SK-N-SH (cell line): ENCODE data around the gene NUDT19. TPM values are rescaled to one million over a fixed set of nuclear protein-coding genes. Genes with fewer than 3 reads are reported as not detected.

Experiments
- CTCF ChIA-PET: fragments of 300-600, 350-600 bp; formaldehyde crosslinking; extraction: SDS; loops from one replicate; lab custom pipeline; 2021; lab: Yijun Ruan, JAX
- POLR2A ChIA-PET: fragments of 350-600 bp; sonication (Branson Sonifier 250); formaldehyde crosslinking; extraction: SDS; loops from one replicate; lab custom pipeline; 2020; ENCODE audit warnings: antibody characterized with exemption, inconsistent platforms; lab: Yijun Ruan, JAX
- DNase-seq: peaks from one replicate; pipeline ENCODE4 v3.0.0; 2012
- H2AFZ ChIP-seq: fragments of 200-600 bp; sonication (generic); 2 replicates; pipeline ENCODE4 v1.8.1; 2016; ENCODE audit warnings: antibody characterized with exemption, mild to moderate bottlenecking, low read depth
- H3F3A ChIP-seq: fragments of 200-600 bp; sonication (generic); replicated peaks from 2 replicates; pipeline ENCODE3; 2016; ENCODE audit warnings: antibody characterized with exemption, mild to moderate bottlenecking; ENCODE audit not compliant: insufficient read depth
- H3K27ac ChIP-seq, 2 experiments: fragments of 200-500 bp in 1 of 2; fragments of 200-600 bp in 1 of 2; sonication (Bioruptor generic) in 1 of 2; sonication (generic), shearing (Covaris generic) in 1 of 2; 2 replicates each; pipeline versions ENCODE4 v1.5.1 to v1.6.1; 2014 to 2016; ENCODE audit warnings: low read depth in 2 of 2, inconsistent platforms in 1 of 2, low read length in 1 of 2, mild to moderate bottlenecking in 1 of 2, mixed read lengths in 1 of 2
- H3K27me3 ChIP-seq: fragments of 200-600 bp; sonication (generic), shearing (Covaris generic); 2 replicates; pipeline ENCODE4 v1.6.1; 2016; ENCODE audit warnings: mixed run types; ENCODE audit not compliant: insufficient read depth
- H3K36me3 ChIP-seq, 2 experiments: fragments of 200-500 bp in 1 of 2; fragments of 200-600 bp in 1 of 2; sonication (Bioruptor generic) in 1 of 2; sonication (generic) in 1 of 2; replicated peaks in 1 of 2; 2 replicates each; pipeline versions ENCODE3 to v1.5.1; 2014 to 2016; ENCODE audit warnings: low read length in 1 of 2, mild to moderate bottlenecking in 1 of 2; ENCODE audit not compliant: insufficient read depth in 2 of 2, control insufficient read depth in 1 of 2
- H3K4me1 ChIP-seq, 2 experiments: fragments of 200-500 bp in 1 of 2; fragments of 200-600 bp in 1 of 2; sonication (Bioruptor generic) in 1 of 2; sonication (generic), shearing (Covaris generic) in 1 of 2; 2 replicates each; pipeline versions ENCODE4 v1.5.1 to v1.6.1; 2014 to 2016; ENCODE audit warnings: low read depth in 1 of 2, low read length in 1 of 2, mixed run types in 1 of 2; ENCODE audit not compliant: insufficient read depth in 2 of 2, control insufficient read depth in 1 of 2
- H3K4me2 ChIP-seq: fragments of 200-600 bp; sonication (generic), shearing (Covaris generic); 2 replicates; pipeline ENCODE4 v1.6.1; 2017; ENCODE audit warnings: mixed run types
- H3K4me3 ChIP-seq, 2 experiments: fragments of 200-500 bp in 1 of 2; fragments of 200-600 bp in 1 of 2; sonication (Bioruptor generic) in 1 of 2; sonication (generic), shearing (Covaris generic) in 1 of 2; 2 replicates each; pipeline versions ENCODE4 v1.5.1 to v1.8.1; 2014 to 2016; ENCODE audit warnings: low read depth in 2 of 2, inconsistent platforms in 1 of 2, low read length in 1 of 2, mild to moderate bottlenecking in 1 of 2, mixed read lengths in 1 of 2, moderate library complexity in 1 of 2
- H3K79me2 ChIP-seq: fragments of 200-600 bp; sonication (generic); 2 replicates; pipeline ENCODE4 v1.8.1; 2017; ENCODE audit warnings: mild to moderate bottlenecking; ENCODE audit not compliant: insufficient read depth
- H3K9ac ChIP-seq: fragments of 200-600 bp; sonication (generic); 2 replicates; pipeline ENCODE4 v1.6.1; 2017; ENCODE audit warnings: mixed run types
- H3K9me2 ChIP-seq: fragments of 200-600 bp; sonication (generic); 2 replicates; pipeline ENCODE4 v1.6.1; 2017; ENCODE audit warnings: mixed run types
- H3K9me3 ChIP-seq: fragments of 200-600 bp; sonication (generic); 2 replicates; pipeline ENCODE4 v1.6.1; 2017; ENCODE audit warnings: mixed run types, mild to moderate bottlenecking, moderate library complexity
- H4K20me1 ChIP-seq: fragments of 200-600 bp; sonication (generic); 2 replicates; pipeline ENCODE4 v1.6.1; 2017; ENCODE audit warnings: mild to moderate bottlenecking, mixed run types; ENCODE audit not compliant: insufficient read depth
- ELF1 ChIP-seq: IDR thresholded peaks from 2 replicates; pipeline ENCODE4 v1.4.0; 2012
- IRF3 ChIP-seq: fragments of 150-350 bp; IDR thresholded peaks from 2 replicates; pipeline ENCODE4 v1.6.1; 2016; ENCODE audit warnings: mild to moderate bottlenecking, low read depth, low read length
- NFIC ChIP-seq: IDR thresholded peaks from 2 replicates; pipeline ENCODE4 v1.4.0; 2012; ENCODE audit warnings: borderline replicate concordance
- POLR2AphosphoS5 ChIP-seq: IDR thresholded peaks from 2 replicates; pipeline ENCODE4 v1.6.1; 2012; ENCODE audit warnings: low read depth, low read length
- RAD21 ChIP-seq: IDR thresholded peaks from 2 replicates; pipeline ENCODE4 v1.6.1; 2012; ENCODE audit warnings: mild to moderate bottlenecking, low read length
- RCOR1 ChIP-seq: fragments of 150-350 bp; IDR thresholded peaks from 2 replicates; pipeline ENCODE4 v1.6.1; 2017; ENCODE audit warnings: antibody characterized with exemption, low read length
- RFX5 ChIP-seq: IDR thresholded peaks from 2 replicates; pipeline ENCODE4 v1.6.1; 2012; ENCODE audit warnings: mild to moderate bottlenecking, improper control_type of control experiment, low read length
- RXRA ChIP-seq: IDR thresholded peaks from 2 replicates; pipeline ENCODE4 v1.4.0; 2012; ENCODE audit warnings: low read depth, mild to moderate bottlenecking, borderline replicate concordance
- TCF12 ChIP-seq: IDR thresholded peaks from 2 replicates; pipeline ENCODE4 v1.4.0; 2012
- USF2 ChIP-seq: fragments of 150-350 bp; IDR thresholded peaks from 2 replicates; pipeline ENCODE4 v1.6.1; 2017; ENCODE audit warnings: antibody characterized with exemption, low read length, low read depth, borderline replicate concordance
- WGBS: methylation state at CpG from one replicate; pipeline ENCODE4 v1.1.6; 2017; ENCODE audit warnings: low lambda C conversion rate; 5-methylcytosine and 5-hydroxymethylcytosine counted together
- polyA plus RNA-seq, 3 experiments: library from polyadenylated mRNA; depleted of rRNA; stranded (reverse); fragments of >200 nt; gene quantifications; 2 replicates each; pipeline ENCODE4 v1.2.3, GENCODE V29; 2012
- TF ChIP-seq, protein P1 (sequence below): IDR thresholded peaks from 2 replicates; pipeline ENCODE4 v1.6.1; 2012; ENCODE audit warnings: mild to moderate bottlenecking, low read depth, low read length, moderate library complexity
- TF ChIP-seq, protein P2 (sequence below): IDR thresholded peaks from 2 replicates; pipeline ENCODE4 v1.4.0; 2012; ENCODE audit warnings: low read depth, borderline replicate concordance

NUDT19 gene
- polyA plus RNA-seq, 1 of the 3 experiments (the other 2 are of a cell fraction): 6.2 TPM

DNA sequence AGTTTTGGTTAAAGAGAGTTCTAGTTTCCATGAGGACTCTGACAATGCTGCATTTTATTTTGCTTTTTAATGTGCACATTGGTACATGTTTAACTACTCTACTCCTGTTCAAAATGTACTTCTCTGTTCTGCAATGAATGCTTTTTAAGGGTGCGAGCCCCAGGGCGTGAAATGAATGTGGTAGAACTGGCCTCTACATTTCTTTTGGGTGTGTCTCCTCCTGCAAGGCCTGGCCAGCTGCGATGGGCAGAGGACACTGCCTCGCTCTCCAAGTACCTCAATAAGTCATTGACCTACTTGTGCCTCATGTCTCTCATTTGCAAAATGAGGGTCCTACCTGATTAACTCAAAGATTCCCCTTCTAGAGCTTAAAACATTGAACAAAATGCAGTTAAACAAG lies 9.3 kb upstream of the NUDT19 start:
- DNase-seq: no peak
- H3K4me2 ChIP-seq: no peak overlapping the region
- ChIA-PET POLR2A (interaction anchor here (1.0 kb wide), 1 partner anchor 9 kb away, joined by 10 read pairs; the partner anchor contains the start of gene NUDT19), CTCF (no interaction called here)
- H3K9me3 ChIP-seq: no peaks in the 10 kb centered on the region
- 0 out of 2 replicates have a peak, but pooled peaks cover under 1% of the 10 kb centered on the region for H3K27me3 ChIP-seq
- H3K4me3 ChIP-seq: no peak overlapping the region
- H3K79me2 ChIP-seq: no peaks in the 10 kb centered on the region
- peaks cover 3% of the 10 kb centered on the region for H3F3A ChIP-seq
- TF ChIP-seq RAD21 (no peak), RXRA (no peak), ELF1 (no peak), IRF3 (no peak), RFX5 (no peak), USF2 (no peak), RCOR1 (no peak), POLR2AphosphoS5 (no peak), NFIC (no peak), TCF12 (no peak)
- TF ChIP-seq, protein P1, sequence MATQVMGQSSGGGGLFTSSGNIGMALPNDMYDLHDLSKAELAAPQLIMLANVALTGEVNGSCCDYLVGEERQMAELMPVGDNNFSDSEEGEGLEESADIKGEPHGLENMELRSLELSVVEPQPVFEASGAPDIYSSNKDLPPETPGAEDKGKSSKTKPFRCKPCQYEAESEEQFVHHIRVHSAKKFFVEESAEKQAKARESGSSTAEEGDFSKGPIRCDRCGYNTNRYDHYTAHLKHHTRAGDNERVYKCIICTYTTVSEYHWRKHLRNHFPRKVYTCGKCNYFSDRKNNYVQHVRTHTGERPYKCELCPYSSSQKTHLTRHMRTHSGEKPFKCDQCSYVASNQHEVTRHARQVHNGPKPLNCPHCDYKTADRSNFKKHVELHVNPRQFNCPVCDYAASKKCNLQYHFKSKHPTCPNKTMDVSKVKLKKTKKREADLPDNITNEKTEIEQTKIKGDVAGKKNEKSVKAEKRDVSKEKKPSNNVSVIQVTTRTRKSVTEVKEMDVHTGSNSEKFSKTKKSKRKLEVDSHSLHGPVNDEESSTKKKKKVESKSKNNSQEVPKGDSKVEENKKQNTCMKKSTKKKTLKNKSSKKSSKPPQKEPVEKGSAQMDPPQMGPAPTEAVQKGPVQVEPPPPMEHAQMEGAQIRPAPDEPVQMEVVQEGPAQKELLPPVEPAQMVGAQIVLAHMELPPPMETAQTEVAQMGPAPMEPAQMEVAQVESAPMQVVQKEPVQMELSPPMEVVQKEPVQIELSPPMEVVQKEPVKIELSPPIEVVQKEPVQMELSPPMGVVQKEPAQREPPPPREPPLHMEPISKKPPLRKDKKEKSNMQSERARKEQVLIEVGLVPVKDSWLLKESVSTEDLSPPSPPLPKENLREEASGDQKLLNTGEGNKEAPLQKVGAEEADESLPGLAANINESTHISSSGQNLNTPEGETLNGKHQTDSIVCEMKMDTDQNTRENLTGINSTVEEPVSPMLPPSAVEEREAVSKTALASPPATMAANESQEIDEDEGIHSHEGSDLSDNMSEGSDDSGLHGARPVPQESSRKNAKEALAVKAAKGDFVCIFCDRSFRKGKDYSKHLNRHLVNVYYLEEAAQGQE: no peak
- TF ChIP-seq, protein P2, sequence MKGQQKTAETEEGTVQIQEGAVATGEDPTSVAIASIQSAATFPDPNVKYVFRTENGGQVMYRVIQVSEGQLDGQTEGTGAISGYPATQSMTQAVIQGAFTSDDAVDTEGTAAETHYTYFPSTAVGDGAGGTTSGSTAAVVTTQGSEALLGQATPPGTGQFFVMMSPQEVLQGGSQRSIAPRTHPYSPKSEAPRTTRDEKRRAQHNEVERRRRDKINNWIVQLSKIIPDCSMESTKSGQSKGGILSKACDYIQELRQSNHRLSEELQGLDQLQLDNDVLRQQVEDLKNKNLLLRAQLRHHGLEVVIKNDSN: no peak
- no peak overlapping the region for H2AFZ ChIP-seq
- H3K9ac ChIP-seq: no peak overlapping the region
- H3K36me3 ChIP-seq: no peaks in the 10 kb centered on the region
- H3K9me2 ChIP-seq: no peaks in the 10 kb centered on the region
- WGBS: 75% methylated on average over 4 of the region's 4 CpGs
- no peaks in the 10 kb centered on the region for H3K4me1 ChIP-seq
- no peaks in the 10 kb centered on the region for H4K20me1 ChIP-seq
- H3K27ac ChIP-seq: no peak overlapping the region
